Activated CD4-positive, CD25-positive, alpha-beta regulatory T cell treated with anti-CD3 and anti-CD28 coated beads, Interleukin-2, amount 50 U/mL, for 16 hours (primary cell): ENCODE results near the gene LTB4R.
"Not testable (repeated sequence)": the region's sequence is repeated elsewhere in the genome, so short reads cannot be mapped to it uniquely, and the experiment has no call there.

Source experiments
- DNase-seq: peaks from one replicate; pipeline ENCODE4 v3.0.0-alpha.2; 2020; ENCODE audit warnings: low read depth, low spot score

Gene LTB4R

DNA sequence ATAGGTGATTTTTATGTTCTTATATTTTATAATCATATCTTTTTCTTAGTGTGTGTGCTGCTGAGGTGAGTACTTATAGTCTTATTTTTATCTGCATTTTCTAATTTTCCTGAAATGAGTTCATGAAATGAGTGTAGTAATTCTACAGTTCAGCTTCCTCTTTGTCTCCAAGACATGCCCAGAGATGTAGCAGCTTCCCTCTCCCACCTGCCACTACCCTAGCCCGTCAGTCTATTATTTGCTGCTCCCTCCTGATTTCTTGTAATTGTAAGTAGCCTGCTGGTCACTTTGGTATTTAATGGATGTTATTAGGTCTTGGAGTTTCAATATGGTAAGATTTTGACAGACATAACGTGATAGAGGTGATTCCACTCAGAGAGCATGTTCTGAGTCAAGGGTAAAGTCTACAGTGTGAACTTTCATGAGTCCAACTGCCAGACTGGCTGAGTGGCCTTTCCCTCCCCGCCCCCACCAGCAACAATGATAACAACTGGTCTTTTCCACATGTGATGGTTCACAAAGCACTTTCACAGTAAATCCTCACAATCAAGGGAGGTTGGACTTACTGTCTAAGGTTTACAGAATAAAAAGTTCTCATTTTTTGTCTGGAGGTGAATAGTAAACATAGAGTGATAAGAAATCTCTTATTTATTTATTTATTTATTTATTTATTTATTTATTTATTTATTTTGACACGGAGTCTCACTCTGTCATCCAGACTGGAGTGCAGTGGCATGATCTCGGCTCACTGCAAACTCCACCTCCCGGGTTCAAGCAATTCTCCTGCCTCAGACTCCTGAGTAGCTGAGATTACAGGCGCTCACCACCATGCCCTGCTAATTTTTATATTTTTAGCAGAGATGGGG lies 32.7 kb downstream of the LTB4R start:
- DNase-seq = no peak

GRCh38 chr14:24347134-24347533 lies 35.8 kb downstream of the LTB4R start:
- DNase-seq = no peak

GRCh38 chr14:24348186-24348585 lies 36.9 kb downstream of the LTB4R start:
- no peak for DNase-seq

GRCh38 chr14:24349742-24350141 lies 38.4 kb downstream of the LTB4R start:
- no peak for DNase-seq

DNA sequence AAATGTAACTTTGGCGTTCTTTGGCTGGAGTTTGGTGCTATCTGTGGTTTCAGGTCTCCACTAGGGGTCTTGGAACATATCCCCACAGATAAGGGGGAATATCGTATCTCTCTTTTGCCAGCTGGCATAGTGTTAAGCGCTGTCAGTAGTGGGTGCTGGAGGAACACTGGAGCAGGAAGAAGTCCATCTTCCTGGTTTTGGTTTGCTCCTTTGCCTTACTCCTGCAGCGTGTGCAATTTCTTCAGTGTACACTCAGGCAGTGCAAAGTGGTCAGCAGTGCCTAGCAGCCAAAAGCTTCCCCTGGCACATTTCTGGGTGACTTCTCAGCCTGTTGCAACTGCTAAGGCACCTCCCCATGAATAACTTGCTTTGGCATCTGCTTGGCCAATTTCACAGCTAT lies 40.2 kb downstream of the LTB4R start:
- no peak for DNase-seq

GRCh38 chr14:24353559-24354481 lies 42.5 kb downstream of the LTB4R start:
- no peak for DNase-seq

DNA sequence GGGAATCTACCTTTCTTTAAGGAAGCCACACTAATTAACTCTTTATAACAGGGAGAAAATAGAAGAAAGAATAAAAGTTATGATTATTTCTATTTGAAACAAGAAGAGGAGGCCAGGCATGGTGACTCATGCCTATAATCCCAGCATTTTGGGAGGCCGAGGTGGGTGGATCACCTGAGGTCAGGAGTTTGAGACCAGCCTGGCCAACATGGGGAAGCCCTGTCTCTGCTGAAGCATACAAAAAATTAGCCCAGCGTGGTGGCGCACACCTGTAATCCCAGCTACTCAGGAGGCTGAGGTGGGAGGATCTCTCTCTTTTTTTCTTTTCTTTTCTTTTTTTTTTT lies 43.2 kb downstream of the LTB4R start:
- not testable (repeated sequence) for DNase-seq

- DNase-seq = no peak
Observed at GRCh38 chr14:24355009-24355408, 43.7 kb downstream of the LTB4R start.

- DNase-seq = no peak
Observed at GRCh38 chr14:24356208-24356607, 44.9 kb downstream of the LTB4R start.

DNA sequence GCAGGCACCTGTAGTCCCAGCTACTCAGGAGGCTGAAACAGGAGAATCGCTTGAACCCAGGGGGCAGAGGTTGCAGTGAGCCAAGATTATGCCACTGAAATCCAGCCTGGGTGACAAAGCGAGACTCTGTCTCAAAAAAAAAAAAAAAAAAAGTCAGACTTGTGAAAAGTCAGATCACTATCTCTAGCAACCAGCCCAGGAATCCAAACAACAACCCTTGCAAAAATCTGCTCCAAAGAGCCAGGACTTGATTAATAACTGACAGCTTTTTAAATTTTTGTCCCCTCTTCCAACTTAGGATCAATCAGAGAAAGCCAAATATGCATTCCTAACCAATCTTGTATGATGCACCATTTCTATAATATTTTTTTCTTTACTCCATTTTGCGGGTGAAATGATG lies 49.0 kb downstream of the LTB4R start:
- no peak for DNase-seq

GRCh38 chr14:24361326-24361725 lies 50.0 kb downstream of the LTB4R start:
- DNase-seq = no peak

DNA sequence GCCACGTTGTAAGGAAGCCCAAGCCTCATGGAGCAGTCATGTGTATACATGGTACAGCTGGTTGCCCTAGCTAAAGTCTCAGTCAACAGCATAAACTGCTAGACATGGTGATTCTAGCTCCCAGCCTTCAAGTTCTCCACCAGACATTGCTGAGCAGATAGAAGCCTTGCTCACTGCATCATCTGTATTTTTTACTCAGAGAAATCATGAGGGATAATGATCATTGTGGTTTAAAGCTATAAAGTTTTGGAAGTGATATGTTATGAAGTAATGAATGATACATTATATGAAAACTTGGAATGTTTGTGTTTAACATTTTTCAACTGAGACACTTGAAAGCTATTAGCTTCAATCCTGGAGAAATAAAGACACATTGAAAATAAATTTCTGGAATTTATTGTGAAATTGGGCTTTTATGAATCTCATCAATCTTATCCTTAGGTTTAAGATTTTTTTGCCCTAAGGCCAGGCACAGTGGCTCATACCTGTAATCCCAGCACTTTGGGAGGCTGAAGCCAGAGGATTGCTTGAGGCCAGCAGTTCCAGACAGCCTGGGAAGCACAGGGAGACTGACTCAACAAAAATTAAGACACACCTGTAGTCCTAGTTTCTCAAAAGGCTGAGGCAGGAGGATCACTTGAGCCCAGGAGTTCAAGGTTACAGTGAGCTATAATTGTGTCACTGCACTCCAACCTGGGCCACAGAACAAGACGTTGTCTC lies 51.1 kb downstream of the LTB4R start:
- DNase-seq = no peak

- no peak for DNase-seq
Observed at GRCh38 chr14:24363401-24363800, 52.1 kb downstream of the LTB4R start.

- DNase-seq = no peak
Observed at GRCh38 chr14:24364841-24365240, 53.5 kb downstream of the LTB4R start.

DNA sequence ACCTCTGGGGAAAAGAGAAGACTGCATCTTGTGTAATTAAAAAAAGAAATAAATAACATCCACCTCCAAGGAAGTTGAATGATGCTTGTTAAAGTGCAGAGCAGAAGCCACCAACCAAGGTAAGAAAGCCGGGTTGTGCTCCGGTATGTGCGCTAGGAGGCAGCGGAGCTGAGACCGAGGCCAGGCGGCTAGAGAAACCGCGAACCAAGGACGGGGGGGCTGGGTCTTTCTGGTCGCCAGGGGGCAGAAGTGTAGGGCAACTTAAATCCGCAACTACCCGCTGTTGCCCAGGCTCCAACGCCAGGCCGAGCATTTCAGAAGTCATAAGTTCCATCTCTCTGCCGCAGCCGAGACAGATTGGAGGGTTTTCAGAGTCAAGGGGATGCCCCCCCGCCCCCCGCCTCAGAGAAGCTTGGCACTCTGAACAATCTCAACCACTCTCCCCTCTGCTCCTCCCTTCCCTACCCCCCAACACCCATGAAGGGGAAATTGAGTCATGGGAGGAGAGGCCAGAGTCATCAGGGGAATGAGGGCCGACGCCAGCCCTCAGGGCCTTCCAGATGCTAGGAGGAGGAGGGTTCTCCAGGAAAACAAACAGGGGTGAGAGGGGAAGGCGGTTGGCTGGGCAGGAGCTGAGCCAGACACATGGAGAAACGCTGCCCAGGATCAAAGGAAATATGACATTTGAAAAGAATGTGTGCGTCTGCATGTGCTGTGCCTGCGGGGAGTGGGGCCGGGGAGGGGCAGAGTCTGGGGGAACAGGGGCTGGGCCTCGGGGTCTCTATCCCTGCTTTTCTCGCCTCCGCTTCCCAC lies 54.5 kb downstream of the LTB4R start:
- peak; percentile 17 for DNase-seq

DNA sequence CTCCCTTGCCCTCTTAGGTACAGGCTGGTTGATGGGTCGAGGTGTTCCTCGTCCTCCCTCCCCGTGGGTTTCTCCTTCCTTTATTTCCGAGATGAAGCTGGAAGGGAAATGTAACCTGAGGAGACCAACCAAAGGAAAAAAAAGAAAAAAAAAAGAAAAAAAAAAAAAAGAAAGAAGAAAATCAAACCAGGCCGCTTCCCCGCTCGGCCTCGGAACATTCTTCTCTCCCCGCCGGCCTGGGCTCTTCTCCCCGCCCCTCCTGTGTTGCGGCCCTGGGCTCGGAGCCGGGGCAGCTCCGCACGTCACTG lies 55.1 kb downstream of the LTB4R start:
- no peak for DNase-seq

GRCh38 chr14:24366721-24367513 lies 55.6 kb downstream of the LTB4R start:
- DNase-seq = no peak
